ENCODE data around the gene EEA1. TPM values are rescaled to one million over a fixed set of nuclear protein-coding genes. Genes with fewer than 3 reads are reported as not detected.

Gene EEA1
- total and polyA plus RNA-seq, 12 donors = 2.5 to 36.9 (median 21.4) TPM

- 86 to 91% (median 88%) methylated on average over 3 of the region's 3 CpGs for WGBS, 4 donors
- Histone ChIP-seq H3K36me3 (replicated peaks in 1 of 2) (no peaks in the 10 kb centered on the region), H3K9me3 (replicated peaks in 1 of 3) (no peaks in the 10 kb centered on the region), H3K27ac (no peak overlapping the region), H3K27me3 (no peaks in the 10 kb centered on the region), H3K4me1 (replicated peaks in 1 of 2) (no peaks in the 10 kb centered on the region), H3K4me3 (no peak overlapping the region)
- DNase-seq = no peak
- TF ChIP-seq POLR2A (IDR thresholded peaks at IDR 0.05) (no peak), CTCF (IDR thresholded peaks at IDR 0.05) (no peak)
- intact Hi-C loops (cut with DNase I) = no loop called here
Observed at GRCh38 chr12:92961949-92962348, 32.9 kb upstream of the EEA1 start.

GRCh38 chr12:92955997-92956663, 27.0 kb upstream of the EEA1 start:
- Histone ChIP-seq H3K36me3 (replicated peaks in 1 of 2) (no peaks in the 10 kb centered on the region), H3K4me3 (no peak overlapping the region), H3K4me1 (replicated peaks in 1 of 2) (no peaks in the 10 kb centered on the region), H3K9me3 (replicated peaks in 1 of 3) (peaks cover 0 to 7% (median 0%) of the 10 kb centered on the region in 3 donors), H3K27me3 (no peaks in the 10 kb centered on the region), H3K27ac (no peak overlapping the region)
- WGBS, 4 donors = 54 to 77% (median 66%) methylated on average over 2 of the region's 2 CpGs
- intact Hi-C loops (cut with DNase I) = no loop called here
- TF ChIP-seq POLR2A (IDR thresholded peaks at IDR 0.05) (no peak), CTCF (IDR thresholded peaks at IDR 0.05) (no peak)
- no peak for DNase-seq

GRCh38 chr12:92953747-92954146, 24.7 kb upstream of the EEA1 start:
- no peak for TF ChIP-seq CTCF (IDR thresholded peaks at IDR 0.05)
- no peak for TF ChIP-seq POLR2A (IDR thresholded peaks at IDR 0.05)
- Histone ChIP-seq H3K27me3 (no peaks in the 10 kb centered on the region), H3K9me3 (replicated peaks in 1 of 3) (peaks cover 0 to 7% (median 0%) of the 10 kb centered on the region in 3 donors), H3K4me3 (no peak overlapping the region), H3K4me1 (replicated peaks in 1 of 2) (no peaks in the 10 kb centered on the region), H3K36me3 (replicated peaks in 1 of 2) (no peaks in the 10 kb centered on the region), H3K27ac (no peak overlapping the region)
- 73 to 82% (median 79%) methylated on average over 5 of the region's 5 CpGs for WGBS, 4 donors
- intact Hi-C loops (cut with DNase I) = no loop called here
- no peak for DNase-seq

- Histone ChIP-seq H3K27ac (no peak overlapping the region), H3K9me3 (replicated peaks in 1 of 3) (peaks cover 0 to 7% (median 0%) of the 10 kb centered on the region in 3 donors), H3K4me1 (replicated peaks in 1 of 2) (no peaks in the 10 kb centered on the region), H3K4me3 (no peak overlapping the region), H3K27me3 (no peaks in the 10 kb centered on the region), H3K36me3 (replicated peaks in 1 of 2) (no peaks in the 10 kb centered on the region)
- TF ChIP-seq CTCF (IDR thresholded peaks at IDR 0.05) (no peak), POLR2A (IDR thresholded peaks at IDR 0.05) (no peak)
- 58 to 67% (median 64%) methylated on average over 7 of the region's 7 CpGs for WGBS, 4 donors
- no peak for DNase-seq
- intact Hi-C loops (cut with DNase I) = no loop called here
Observed at GRCh38 chr12:92952394-92952793, 23.3 kb upstream of the EEA1 start.
